ENCODE data around the gene NLK. TPM values are rescaled to one million over a fixed set of nuclear protein-coding genes. Genes with fewer than 3 reads are reported as not detected.

The NLK gene
- total and polyA plus RNA-seq, 7 donors, result 4.0 to 13.0 (median 8.1) TPM

DNA sequence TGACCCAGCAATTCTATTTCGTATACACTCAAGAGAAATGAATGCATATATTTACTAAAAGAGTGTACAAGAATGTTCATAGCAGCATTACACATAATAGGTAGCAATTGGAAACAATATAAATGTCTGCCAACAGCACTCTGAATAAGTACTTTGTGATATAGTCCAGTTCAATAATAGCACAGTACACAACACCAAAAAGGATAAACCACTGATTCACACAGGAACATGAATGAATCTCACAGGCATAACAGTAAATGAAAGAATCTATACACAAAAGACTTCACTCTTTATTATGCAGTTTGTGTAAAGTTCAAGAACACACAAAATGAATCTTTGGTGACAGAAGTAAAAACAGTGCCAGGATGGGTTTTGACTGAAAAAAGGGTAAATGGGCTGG, 86.3 kb downstream of the NLK start:
- 75 to 92% (median 88%) methylated on average over 1 of the region's 1 CpG for WGBS, 3 donors
- H3K27ac ChIP-seq, result no peak overlapping the region
- intact Hi-C loops (cut with DNase I), result no loop called here
- no peaks in the 10 kb centered on the region for H3K4me1 ChIP-seq
- TF ChIP-seq, protein P1, sequence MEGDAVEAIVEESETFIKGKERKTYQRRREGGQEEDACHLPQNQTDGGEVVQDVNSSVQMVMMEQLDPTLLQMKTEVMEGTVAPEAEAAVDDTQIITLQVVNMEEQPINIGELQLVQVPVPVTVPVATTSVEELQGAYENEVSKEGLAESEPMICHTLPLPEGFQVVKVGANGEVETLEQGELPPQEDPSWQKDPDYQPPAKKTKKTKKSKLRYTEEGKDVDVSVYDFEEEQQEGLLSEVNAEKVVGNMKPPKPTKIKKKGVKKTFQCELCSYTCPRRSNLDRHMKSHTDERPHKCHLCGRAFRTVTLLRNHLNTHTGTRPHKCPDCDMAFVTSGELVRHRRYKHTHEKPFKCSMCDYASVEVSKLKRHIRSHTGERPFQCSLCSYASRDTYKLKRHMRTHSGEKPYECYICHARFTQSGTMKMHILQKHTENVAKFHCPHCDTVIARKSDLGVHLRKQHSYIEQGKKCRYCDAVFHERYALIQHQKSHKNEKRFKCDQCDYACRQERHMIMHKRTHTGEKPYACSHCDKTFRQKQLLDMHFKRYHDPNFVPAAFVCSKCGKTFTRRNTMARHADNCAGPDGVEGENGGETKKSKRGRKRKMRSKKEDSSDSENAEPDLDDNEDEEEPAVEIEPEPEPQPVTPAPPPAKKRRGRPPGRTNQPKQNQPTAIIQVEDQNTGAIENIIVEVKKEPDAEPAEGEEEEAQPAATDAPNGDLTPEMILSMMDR (IDR thresholded peaks at IDR 0.05), result no peak
- ATAC-seq, result no peak
- H3K27me3 ChIP-seq (ENCODE audit: insufficient read depth in 3 of 3, low read length in 2 of 3), result no peaks in the 10 kb centered on the region
- no peak for DNase-seq
- H3K36me3 ChIP-seq (ENCODE audit: insufficient read depth in 1 of 2, low read depth in 1 of 2), result peaks cover 0 to 10% of the 10 kb centered on the region in 2 donors
- no peaks in the 10 kb centered on the region for H3K9me3 ChIP-seq
- no peak overlapping the region for H3K4me3 ChIP-seq

DNA sequence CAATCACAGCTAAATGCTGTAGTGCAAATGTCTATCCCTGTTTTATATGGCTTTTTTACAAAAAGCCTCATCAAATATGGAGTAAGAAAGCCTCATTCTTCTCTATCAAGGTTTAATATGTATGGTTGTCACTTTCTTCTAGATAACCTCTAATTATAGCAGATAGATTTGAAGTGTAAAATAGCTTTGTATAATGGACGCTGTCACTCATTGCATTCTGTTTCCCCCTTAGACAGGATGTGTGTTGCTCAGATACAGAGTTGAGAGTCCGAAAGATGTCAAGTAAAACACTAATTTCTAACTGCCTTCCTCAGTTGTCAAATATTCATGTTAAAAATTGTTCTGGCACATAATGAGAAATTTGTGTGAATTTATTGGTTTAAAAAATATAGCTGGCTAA, 88.0 kb downstream of the NLK start:
- TF ChIP-seq, protein P1 (IDR thresholded peaks at IDR 0.05), result no peak
- no peak for ATAC-seq
- Histone ChIP-seq H3K27me3 (ENCODE audit: insufficient read depth in 3 of 3, low read length in 2 of 3) (no peaks in the 10 kb centered on the region), H3K4me1 (no peaks in the 10 kb centered on the region), H3K4me3 (no peak overlapping the region), H3K27ac (no peak overlapping the region), H3K36me3 (ENCODE audit: insufficient read depth in 1 of 2, low read depth in 1 of 2) (peaks cover 0 to 10% of the 10 kb centered on the region in 2 donors), H3K9me3 (no peaks in the 10 kb centered on the region)
- no peak for DNase-seq
- intact Hi-C loops (cut with DNase I), result no loop called here
- 94 to 96% (median 95%) methylated on average over 2 of the region's 2 CpGs for WGBS, 3 donors

DNA sequence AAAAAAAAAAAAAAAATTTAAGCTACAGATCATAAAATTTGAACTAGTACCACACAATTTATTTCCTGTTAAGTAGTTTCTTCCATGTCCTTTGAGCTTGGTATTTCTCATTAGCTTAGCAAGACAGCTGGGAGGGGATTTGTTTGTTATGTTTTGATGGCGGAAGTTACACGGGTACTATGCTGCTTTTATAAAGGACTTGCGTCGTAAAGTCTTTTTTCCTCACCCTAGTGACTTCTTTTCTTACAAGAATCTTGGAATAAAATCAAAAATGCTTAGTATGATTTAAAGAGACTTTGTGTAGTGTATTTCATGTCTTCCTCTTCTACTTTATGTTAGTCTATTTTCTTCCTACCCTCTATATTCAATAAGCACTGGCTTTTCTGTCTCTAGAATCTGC, 89.1 kb downstream of the NLK start:
- no peak overlapping the region for H3K4me3 ChIP-seq
- DNase-seq (no peak), ATAC-seq (no peak)
- no peak overlapping the region for H3K27ac ChIP-seq
- WGBS, 3 donors, result 53 to 63% (median 54%) methylated on average over 4 of the region's 4 CpGs
- intact Hi-C loops (cut with DNase I), result no loop called here
- TF ChIP-seq, protein P1 (IDR thresholded peaks at IDR 0.05), result no peak
- H3K4me1 ChIP-seq, result no peaks in the 10 kb centered on the region
- no peaks in the 10 kb centered on the region for H3K27me3 ChIP-seq (ENCODE audit: insufficient read depth in 3 of 3, low read length in 2 of 3)
- H3K9me3 ChIP-seq, result no peaks in the 10 kb centered on the region
- peaks cover 0 to 10% of the 10 kb centered on the region in 2 donors for H3K36me3 ChIP-seq (ENCODE audit: insufficient read depth in 1 of 2, low read depth in 1 of 2)

DNA sequence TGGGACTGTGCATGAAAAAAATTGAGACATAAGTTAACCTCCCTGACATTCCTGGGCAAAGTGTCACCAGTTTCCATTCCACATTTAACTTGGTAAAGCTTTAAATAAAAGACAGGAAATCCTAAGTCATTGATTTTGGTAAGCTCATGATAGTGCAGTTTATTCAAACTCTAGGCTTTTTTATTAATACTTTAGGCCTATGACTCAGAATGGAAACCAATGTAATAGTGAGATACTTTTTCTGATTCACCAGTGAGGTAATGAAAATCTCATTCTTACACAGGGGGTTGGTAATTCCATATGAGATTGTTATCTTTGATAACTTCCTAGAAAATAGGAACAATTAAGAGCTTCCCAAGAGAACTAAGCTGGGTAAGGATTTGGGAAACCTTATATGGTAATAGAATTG, 91.1 kb downstream of the NLK start:
- DNase-seq, result no peak
- H3K4me1 ChIP-seq, result no peaks in the 10 kb centered on the region
- H3K4me3 ChIP-seq, result no peak overlapping the region
- H3K27ac ChIP-seq, result no peak overlapping the region
- H3K9me3 ChIP-seq, result no peaks in the 10 kb centered on the region
- TF ChIP-seq, protein P1 (IDR thresholded peaks at IDR 0.05), result no peak
- intact Hi-C loops (cut with DNase I), result no loop called here
- peaks cover 0 to 16% of the 10 kb centered on the region in 2 donors for H3K36me3 ChIP-seq (ENCODE audit: insufficient read depth in 1 of 2, low read depth in 1 of 2)
- no peak for ATAC-seq
- H3K27me3 ChIP-seq (ENCODE audit: insufficient read depth in 3 of 3, low read length in 2 of 3), result no peaks in the 10 kb centered on the region

DNA sequence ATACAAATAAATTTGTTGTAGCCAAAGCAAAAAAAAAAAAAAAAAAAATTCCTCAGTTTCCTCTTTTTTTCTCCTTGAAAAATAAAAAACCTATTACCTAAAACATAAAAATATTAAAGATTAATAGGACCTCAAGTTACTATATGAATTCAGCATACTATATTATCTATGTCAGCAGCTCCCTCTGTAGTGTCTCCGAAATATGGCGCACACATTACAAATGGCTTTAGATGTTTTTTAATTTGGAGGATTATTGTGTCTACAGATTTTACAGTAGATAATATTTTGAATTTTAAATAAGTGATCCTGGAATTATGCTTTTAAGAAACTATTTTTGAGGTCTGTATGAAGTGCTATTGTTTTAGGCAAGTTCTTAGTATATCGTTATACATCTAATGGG, 94.4 kb downstream of the NLK start:
- no peaks in the 10 kb centered on the region for H3K4me1 ChIP-seq
- H3K27me3 ChIP-seq (ENCODE audit: insufficient read depth in 3 of 3, low read length in 2 of 3), result no peaks in the 10 kb centered on the region
- DNase-seq (no peak), ATAC-seq (no peak)
- peaks cover 0 to 20% of the 10 kb centered on the region in 2 donors for H3K36me3 ChIP-seq (ENCODE audit: insufficient read depth in 1 of 2, low read depth in 1 of 2)
- intact Hi-C loops (cut with DNase I), result no loop called here
- no peaks in the 10 kb centered on the region for H3K9me3 ChIP-seq
- TF ChIP-seq, protein P1 (IDR thresholded peaks at IDR 0.05), result peak; percentile 2
- WGBS, 3 donors, result 98 to 99% (median 98%) methylated on average over 3 of the region's 3 CpGs
- H3K4me3 ChIP-seq, result no peak overlapping the region
- H3K27ac ChIP-seq, result no peak overlapping the region
